Measurements from ENCODE around the gene FETUB. TPM values are rescaled to one million over a fixed set of nuclear protein-coding genes. Genes with fewer than 3 reads are reported as not detected.

The FETUB gene
- total and polyA plus RNA-seq, 2 donors = not detected

GRCh38 chr3:186636536-186636935, 3.7 kb upstream of the FETUB start:
- DNase-seq (ENCODE audit: extremely low spot score) = no peak
- 67% methylated on average over 7 of the region's 7 CpGs for WGBS
- Histone ChIP-seq H3K36me3 (ENCODE audit: insufficient read depth) (no peaks in the 10 kb centered on the region), H3K27ac (ENCODE audit: low read depth) (no peak overlapping the region), H3K4me3 (ENCODE audit: low read depth, low read length) (no peak overlapping the region), H3K4me1 (ENCODE audit: insufficient read depth) (no peaks in the 10 kb centered on the region)

- H3K4me3 ChIP-seq (ENCODE audit: low read depth, low read length) = no peak overlapping the region
- no peaks in the 10 kb centered on the region for H3K36me3 ChIP-seq (ENCODE audit: insufficient read depth)
- no peak overlapping the region for H3K27ac ChIP-seq (ENCODE audit: low read depth)
- 70% methylated on average over 3 of the region's 3 CpGs for WGBS
- DNase-seq (ENCODE audit: extremely low spot score) = no peak
- no peaks in the 10 kb centered on the region for H3K4me1 ChIP-seq (ENCODE audit: insufficient read depth)
Observed at GRCh38 chr3:186637686-186638085, 2.5 kb upstream of the FETUB start.

DNA sequence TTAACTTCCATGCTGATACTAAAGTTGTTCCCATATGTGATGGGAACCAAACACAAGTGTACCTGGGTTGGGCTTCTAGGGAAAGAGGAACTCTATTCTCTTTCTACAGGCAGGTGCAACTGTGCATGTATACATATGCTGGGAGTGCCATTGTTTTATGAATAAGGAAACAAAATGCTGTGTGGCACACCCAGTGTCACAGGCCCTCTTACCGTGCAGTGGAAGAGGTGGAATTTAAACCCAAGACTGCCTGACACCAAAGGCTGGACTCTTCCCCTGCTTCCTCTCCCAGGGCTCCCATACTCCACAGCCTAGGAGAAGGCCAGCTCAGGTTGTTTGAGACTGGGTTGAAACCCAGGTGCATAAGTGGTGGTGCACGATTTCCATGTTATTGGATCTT, 1.9 kb upstream of the FETUB start:
- H3K36me3 ChIP-seq (ENCODE audit: insufficient read depth) = no peaks in the 10 kb centered on the region
- DNase-seq (ENCODE audit: extremely low spot score) = no peak
- no peaks in the 10 kb centered on the region for H3K4me1 ChIP-seq (ENCODE audit: insufficient read depth)
- WGBS = 75% methylated on average over 2 of the region's 2 CpGs
- H3K4me3 ChIP-seq (ENCODE audit: low read depth, low read length) = no peak overlapping the region
- H3K27ac ChIP-seq (ENCODE audit: low read depth) = no peak overlapping the region

DNA sequence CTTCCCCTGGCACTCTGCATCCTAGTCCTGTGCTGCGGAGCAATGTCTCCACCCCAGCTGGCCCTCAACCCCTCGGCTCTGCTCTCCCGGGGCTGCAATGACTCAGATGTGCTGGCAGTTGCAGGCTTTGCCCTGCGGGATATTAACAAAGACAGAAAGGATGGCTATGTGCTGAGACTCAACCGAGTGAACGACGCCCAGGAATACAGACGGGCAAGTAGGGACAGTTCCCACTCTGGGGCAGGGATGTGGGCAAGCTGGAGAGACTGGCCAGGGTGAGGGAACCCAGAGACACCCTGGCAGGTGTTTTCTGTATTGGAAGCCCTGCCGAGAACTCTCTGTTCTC, 247 bp downstream of the FETUB start:
- no peak overlapping the region for H3K4me3 ChIP-seq (ENCODE audit: low read depth, low read length)
- H3K4me1 ChIP-seq (ENCODE audit: insufficient read depth) = no peaks in the 10 kb centered on the region
- DNase-seq (ENCODE audit: extremely low spot score) = no peak
- 53% methylated on average over 9 of the region's 9 CpGs for WGBS
- no peak overlapping the region for H3K27ac ChIP-seq (ENCODE audit: low read depth)
- H3K36me3 ChIP-seq (ENCODE audit: insufficient read depth) = no peaks in the 10 kb centered on the region

GRCh38 chr3:186640929-186641328, 730 bp downstream of the FETUB start:
- Histone ChIP-seq H3K27ac (ENCODE audit: low read depth) (no peak overlapping the region), H3K4me1 (ENCODE audit: insufficient read depth) (no peaks in the 10 kb centered on the region), H3K36me3 (ENCODE audit: insufficient read depth) (no peaks in the 10 kb centered on the region), H3K4me3 (ENCODE audit: low read depth, low read length) (no peak overlapping the region)
- no peak for DNase-seq (ENCODE audit: extremely low spot score)

DNA sequence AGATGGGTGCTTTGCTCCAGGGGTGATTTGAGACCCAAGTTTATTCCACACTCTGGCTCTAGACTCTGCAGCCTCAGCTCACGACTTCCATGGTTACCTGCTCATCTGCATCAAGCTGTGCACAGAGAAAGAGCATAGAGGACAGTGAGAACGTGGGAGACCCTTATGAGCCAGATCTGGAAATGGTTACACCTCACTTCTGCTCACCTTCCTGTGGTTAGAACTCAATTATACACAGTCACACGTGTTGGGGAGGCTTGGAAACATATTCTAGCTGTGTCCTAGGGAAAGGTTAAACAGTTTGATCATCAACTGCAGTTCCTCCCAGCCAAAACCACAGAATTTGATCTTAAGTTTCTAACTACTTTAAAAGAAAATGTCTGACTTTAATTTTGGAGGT, 1.8 kb downstream of the FETUB start:
- WGBS = 43% methylated on average over 3 of the region's 3 CpGs
- no peak overlapping the region for H3K4me3 ChIP-seq (ENCODE audit: low read depth, low read length)
- no peak for DNase-seq (ENCODE audit: extremely low spot score)
- no peak overlapping the region for H3K27ac ChIP-seq (ENCODE audit: low read depth)
- no peaks in the 10 kb centered on the region for H3K36me3 ChIP-seq (ENCODE audit: insufficient read depth)
- no peaks in the 10 kb centered on the region for H3K4me1 ChIP-seq (ENCODE audit: insufficient read depth)

DNA sequence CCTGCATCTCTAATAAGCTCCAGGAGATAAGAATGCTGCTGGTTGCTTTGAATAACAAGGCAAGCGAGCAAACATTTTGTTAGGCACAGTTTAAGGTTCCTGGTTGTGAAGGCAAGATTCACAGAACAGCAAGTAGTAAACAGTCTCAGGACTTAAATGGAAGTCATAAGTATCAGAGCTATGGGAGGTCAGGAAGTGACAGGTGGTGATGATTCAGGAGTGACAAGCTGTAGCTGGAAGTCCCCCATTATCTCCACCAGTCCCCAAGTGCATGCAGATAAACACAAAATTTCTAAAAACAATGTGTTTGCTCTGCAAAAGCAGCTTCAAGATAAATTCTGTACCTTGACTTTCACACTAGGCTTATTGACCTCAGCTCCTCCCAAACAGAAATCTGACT, 3.3 kb downstream of the FETUB start:
- Histone ChIP-seq H3K4me1 (ENCODE audit: insufficient read depth) (no peaks in the 10 kb centered on the region), H3K4me3 (ENCODE audit: low read depth, low read length) (no peak overlapping the region), H3K36me3 (ENCODE audit: insufficient read depth) (no peaks in the 10 kb centered on the region), H3K27ac (ENCODE audit: low read depth) (no peak overlapping the region)
- no peak for DNase-seq (ENCODE audit: extremely low spot score)
- 64% methylated on average over 1 of the region's 1 CpG for WGBS

DNA sequence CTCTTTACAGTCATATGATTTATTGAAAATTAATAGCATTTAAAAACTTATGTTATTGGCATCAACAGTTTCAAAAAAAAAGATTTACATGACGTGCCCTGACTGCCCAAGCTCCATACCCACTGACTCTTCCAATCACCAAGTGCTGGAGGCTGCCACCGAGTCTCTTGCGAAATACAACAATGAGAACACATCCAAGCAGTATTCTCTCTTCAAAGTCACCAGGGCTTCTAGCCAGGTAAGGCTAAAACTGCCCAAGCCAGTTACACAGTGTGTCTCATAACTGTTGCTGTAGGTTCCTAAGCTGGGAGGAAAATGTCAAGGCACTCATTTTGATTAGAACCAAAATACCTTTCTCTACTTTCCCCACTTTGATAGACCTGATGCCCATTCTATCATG, 4.5 kb downstream of the FETUB start:
- no peak for DNase-seq (ENCODE audit: extremely low spot score)
- Histone ChIP-seq H3K27ac (ENCODE audit: low read depth) (no peak overlapping the region), H3K4me1 (ENCODE audit: insufficient read depth) (no peaks in the 10 kb centered on the region), H3K4me3 (ENCODE audit: low read depth, low read length) (no peak overlapping the region), H3K36me3 (ENCODE audit: insufficient read depth) (no peaks in the 10 kb centered on the region)
- WGBS = 70% methylated on average over 3 of the region's 3 CpGs

DNA sequence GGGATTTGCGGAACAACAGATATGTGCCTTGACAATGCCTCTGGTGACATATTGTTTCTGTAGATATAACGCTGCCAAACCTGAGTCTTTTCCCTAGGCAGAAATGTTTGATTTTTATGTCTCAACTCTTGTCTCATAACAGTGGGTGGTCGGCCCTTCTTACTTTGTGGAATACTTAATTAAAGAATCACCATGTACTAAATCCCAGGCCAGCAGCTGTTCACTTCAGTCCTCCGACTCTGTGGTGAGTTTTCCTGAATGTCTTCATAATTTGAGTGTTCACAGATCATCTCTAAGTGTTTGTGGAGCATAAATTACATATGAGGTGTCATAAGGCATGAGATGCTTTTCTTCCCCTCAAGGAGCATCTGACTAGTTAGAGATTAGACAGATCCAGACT, 5.9 kb downstream of the FETUB start:
- no peaks in the 10 kb centered on the region for H3K36me3 ChIP-seq (ENCODE audit: insufficient read depth)
- H3K4me1 ChIP-seq (ENCODE audit: insufficient read depth) = no peaks in the 10 kb centered on the region
- no peak for DNase-seq (ENCODE audit: extremely low spot score)
- no peak overlapping the region for H3K27ac ChIP-seq (ENCODE audit: low read depth)
- H3K4me3 ChIP-seq (ENCODE audit: low read depth, low read length) = no peak overlapping the region
- 86% methylated on average over 4 of the region's 4 CpGs for WGBS

DNA sequence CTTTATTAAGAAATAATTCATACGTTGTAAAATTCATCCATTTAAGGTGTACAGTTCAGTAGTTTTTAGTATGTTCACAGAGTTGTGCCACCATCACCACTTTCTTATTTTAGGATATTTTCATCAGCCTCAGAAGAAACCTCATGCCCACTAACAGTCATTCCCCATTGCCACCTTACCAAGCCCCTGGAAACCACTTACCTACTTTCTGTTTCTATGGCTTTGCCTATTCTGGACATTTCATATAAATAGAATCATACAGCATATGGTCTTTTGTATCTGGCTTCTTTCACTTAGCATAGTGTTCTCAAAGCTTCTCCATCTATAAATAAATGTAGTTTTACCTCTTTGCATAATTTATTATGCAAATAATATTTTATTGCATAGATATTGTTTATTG, 6.6 kb downstream of the FETUB start:
- H3K27ac ChIP-seq (ENCODE audit: low read depth) = no peak overlapping the region
- H3K36me3 ChIP-seq (ENCODE audit: insufficient read depth) = no peaks in the 10 kb centered on the region
- 83% methylated on average over 1 of the region's 1 CpG for WGBS
- DNase-seq (ENCODE audit: extremely low spot score) = no peak
- H3K4me1 ChIP-seq (ENCODE audit: insufficient read depth) = no peaks in the 10 kb centered on the region
- H3K4me3 ChIP-seq (ENCODE audit: low read depth, low read length) = no peak overlapping the region

DNA sequence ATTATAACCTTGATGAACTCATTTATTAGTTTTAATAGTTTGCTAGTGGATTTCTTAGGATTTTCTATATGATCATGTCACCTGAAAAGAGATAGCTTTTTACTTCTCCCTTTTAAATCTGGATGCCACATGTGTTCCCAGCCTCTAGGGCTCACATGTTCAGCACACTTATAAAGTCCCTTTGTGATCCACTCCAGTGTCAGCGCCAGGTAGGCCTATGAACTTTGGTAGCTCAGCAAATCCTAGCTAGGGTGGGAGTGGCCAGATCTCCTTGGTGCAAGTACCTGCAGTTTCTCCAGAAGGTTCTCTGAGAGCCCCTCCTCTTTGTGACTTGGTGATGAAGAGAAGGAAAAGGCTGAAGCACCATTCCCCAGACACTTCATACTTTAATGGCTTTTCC, 8.7 kb downstream of the FETUB start:
- 81% methylated on average over 1 of the region's 1 CpG for WGBS

GRCh38 chr3:186651678-186652215, 11.5 kb downstream of the FETUB start:
- WGBS = 83% methylated on average over 3 of the region's 3 CpGs
- no peaks in the 10 kb centered on the region for H3K4me1 ChIP-seq (ENCODE audit: insufficient read depth)
- H3K36me3 ChIP-seq (ENCODE audit: insufficient read depth) = no peaks in the 10 kb centered on the region
- H3K27ac ChIP-seq (ENCODE audit: low read depth) = no peak overlapping the region
- no peak overlapping the region for H3K4me3 ChIP-seq (ENCODE audit: low read depth, low read length)
- DNase-seq (ENCODE audit: extremely low spot score) = no peak

More for the DNA sequence above, 8.7 kb downstream of the FETUB start:
- Histone ChIP-seq H3K36me3 (ENCODE audit: insufficient read depth) (no peaks in the 10 kb centered on the region), H3K27ac (ENCODE audit: low read depth) (no peak overlapping the region), H3K4me1 (ENCODE audit: insufficient read depth) (no peaks in the 10 kb centered on the region), H3K4me3 (ENCODE audit: low read depth, low read length) (no peak overlapping the region)
- no peak for DNase-seq (ENCODE audit: extremely low spot score)

GRCh38 chr3:186653080-186653707, 13.0 kb downstream of the FETUB start:
- 70% methylated on average over 7 of the region's 7 CpGs for WGBS
- DNase-seq (ENCODE audit: extremely low spot score) = no peak
- H3K4me1 ChIP-seq (ENCODE audit: insufficient read depth) = no peaks in the 10 kb centered on the region
- no peak overlapping the region for H3K4me3 ChIP-seq (ENCODE audit: low read depth, low read length)
- H3K36me3 ChIP-seq (ENCODE audit: insufficient read depth) = no peaks in the 10 kb centered on the region
- H3K27ac ChIP-seq (ENCODE audit: low read depth) = no peak overlapping the region

GRCh38 chr3:186653984-186654383, 13.8 kb downstream of the FETUB start:
- H3K27ac ChIP-seq (ENCODE audit: low read depth) = no peak overlapping the region
- no peaks in the 10 kb centered on the region for H3K36me3 ChIP-seq (ENCODE audit: insufficient read depth)
- H3K4me3 ChIP-seq (ENCODE audit: low read depth, low read length) = no peak overlapping the region
- DNase-seq (ENCODE audit: extremely low spot score) = no peak
- 40% methylated on average over 6 of the region's 6 CpGs for WGBS
- H3K4me1 ChIP-seq (ENCODE audit: insufficient read depth) = no peaks in the 10 kb centered on the region
